IMR-90 (cell line): Measurements from ENCODE around the gene TRIM4. TPM values are rescaled to one million over a fixed set of nuclear protein-coding genes. Genes with fewer than 3 reads are reported as not detected.

Experiments
- ATAC-seq: fragments of 200-7000 bp; cut with Tn5 transposase; 2 replicates; pipeline ENCODE4 v1.9.1; 2020; ENCODE audit warnings: low read depth, mild to moderate bottlenecking, moderate library complexity
- BruUV-seq: library from RNA; stranded (reverse); fragments of 400-500 nt; replicated peaks from 2 replicates; lab custom pipeline; 2021; lab: Mats Ljungman, UMichigan
- CTCF ChIA-PET: fragments of 300-600 bp; formaldehyde crosslinking; extraction: SDS; loops from one replicate; lab custom pipeline; 2021; ENCODE audit warnings: antibody characterized with exemption; lab: Yijun Ruan, JAX
- POLR2A ChIA-PET: fragments of 300-600 bp; sonication (Branson Sonifier 250); formaldehyde crosslinking; loops from one replicate; lab custom pipeline; 2022; ENCODE audit warnings: antibody characterized with exemption; ENCODE audit not compliant: unreplicated experiment; lab: Charles Lee
- DNase-seq: peaks from one replicate; pipeline ENCODE4 v3.0.0; 2013
- H2AFZ ChIP-seq: replicated peaks from 2 replicates; pipeline ENCODE3; 2013; ENCODE audit warnings: low read length, mild to moderate bottlenecking; ENCODE audit not compliant: poor library complexity
- H2AK5ac ChIP-seq: 2 replicates; pipeline ENCODE4 v1.6.1; 2013; ENCODE audit warnings: low read depth, low read length, inconsistent platforms
- H2AK9ac ChIP-seq: replicated peaks from 2 replicates; pipeline ENCODE3; 2013; ENCODE audit warnings: mild to moderate bottlenecking, low read depth, low read length, moderate library complexity; ENCODE audit not compliant: poor library complexity
- H2BK120ac ChIP-seq: 2 replicates; pipeline ENCODE4 v1.6.1; 2013; ENCODE audit warnings: low read depth, low read length, inconsistent platforms
- H2BK15ac ChIP-seq: 3 replicates; pipeline ENCODE4 v1.6.1; 2013; ENCODE audit warnings: low read depth, low read length, inconsistent platforms
- H2BK20ac ChIP-seq: 2 replicates; pipeline ENCODE4 v1.6.1; 2013; ENCODE audit warnings: low read depth, mild to moderate bottlenecking, inconsistent platforms, low read length, moderate library complexity
- H2BK5ac ChIP-seq: 2 replicates; pipeline ENCODE4 v1.6.1; 2013; ENCODE audit warnings: mild to moderate bottlenecking, low read depth, low read length, inconsistent platforms; ENCODE audit not compliant: poor library complexity, severe bottlenecking
- H3K14ac ChIP-seq: replicated peaks from 2 replicates; pipeline ENCODE4 v1.6.1; 2013; ENCODE audit warnings: low read depth, low read length, inconsistent platforms
- H3K18ac ChIP-seq: 2 replicates; pipeline ENCODE4 v1.6.1; 2013; ENCODE audit warnings: low read depth, low read length, control low read depth
- H3K23ac ChIP-seq: 2 replicates; pipeline ENCODE4 v1.6.1; 2013; ENCODE audit warnings: low read depth, low read length, inconsistent platforms
- H3K27ac ChIP-seq: 2 replicates; pipeline ENCODE4 v1.5.1; 2013; ENCODE audit warnings: mild to moderate bottlenecking, control low read depth, low read length; ENCODE audit not compliant: insufficient read depth
- H3K27me3 ChIP-seq: 2 replicates; pipeline ENCODE4 v1.6.1; 2013; ENCODE audit warnings: low read length; ENCODE audit not compliant: control insufficient read depth, insufficient read depth
- H3K36me3 ChIP-seq: 2 replicates; pipeline ENCODE4 v1.6.1; 2013; ENCODE audit warnings: low read length, mixed read lengths; ENCODE audit not compliant: control insufficient read depth, insufficient read depth
- H3K4ac ChIP-seq: 2 replicates; pipeline ENCODE4 v1.6.1; 2013; ENCODE audit warnings: low read depth, low read length, inconsistent platforms
- H3K4me1 ChIP-seq: 2 replicates; pipeline ENCODE4 v1.6.1; 2013; ENCODE audit warnings: low read length, mixed read lengths; ENCODE audit not compliant: control insufficient read depth, insufficient read depth
- H3K4me2 ChIP-seq: 2 replicates; pipeline ENCODE4 v1.6.1; 2013; ENCODE audit warnings: low read depth, mild to moderate bottlenecking, control low read depth, low read length, moderate library complexity
- H3K4me3 ChIP-seq: 2 replicates; pipeline ENCODE4 v1.5.1; 2013; ENCODE audit warnings: low read depth, mild to moderate bottlenecking, control low read depth, low read length, moderate library complexity; ENCODE audit not compliant: insufficient read depth
- H3K56ac ChIP-seq: 2 replicates; pipeline ENCODE4 v1.6.1; 2013; ENCODE audit warnings: low read length, inconsistent platforms; ENCODE audit not compliant: insufficient read depth; ENCODE audit errors: extremely low read depth
- H3K79me1 ChIP-seq, 2 experiments: 2 replicates each; pipeline ENCODE4 v1.6.1; 2013; ENCODE audit warnings: low read length in 2 of 2, inconsistent platforms in 1 of 2, low read depth in 1 of 2
- H3K9ac ChIP-seq: 2 replicates; pipeline ENCODE4 v1.6.1; 2013; ENCODE audit warnings: low read depth, low read length, control low read depth
- H3K9me1 ChIP-seq: 2 replicates; pipeline ENCODE4 v1.6.1; 2013; ENCODE audit warnings: low read length, inconsistent platforms; ENCODE audit not compliant: insufficient read depth
- H3K9me3 ChIP-seq: 2 replicates; pipeline ENCODE4 v1.6.1; 2013; ENCODE audit warnings: low read length; ENCODE audit not compliant: control insufficient read depth, insufficient read depth
- H4K20me1 ChIP-seq: 2 replicates; pipeline ENCODE4 v1.6.1; 2013; ENCODE audit warnings: low read length, inconsistent platforms; ENCODE audit not compliant: insufficient read depth
- H4K5ac ChIP-seq: 2 replicates; pipeline ENCODE4 v1.6.1; 2013; ENCODE audit warnings: mild to moderate bottlenecking, low read depth, low read length, control low read depth
- H4K8ac ChIP-seq, 2 experiments: 2 replicates each; pipeline ENCODE4 v1.6.1; 2013; ENCODE audit warnings: low read depth in 2 of 2, low read length in 2 of 2, control low read depth in 1 of 2, inconsistent platforms in 1 of 2
- H4K91ac ChIP-seq: 2 replicates; pipeline ENCODE4 v1.6.1; 2013; ENCODE audit warnings: low read depth, low read length, inconsistent platforms; ENCODE audit not compliant: insufficient read depth
- BHLHE40 ChIP-seq: fragments of 150-350 bp; IDR thresholded peaks from 2 replicates; pipeline ENCODE4 v1.6.1; 2016; ENCODE audit warnings: mild to moderate bottlenecking, low read depth, low read length
- CEBPB ChIP-seq: IDR thresholded peaks from 2 replicates; pipeline ENCODE4 v1.6.1; 2012; ENCODE audit warnings: low read depth, low read length, improper control_type of control experiment
- MXI1 ChIP-seq: IDR thresholded peaks from 2 replicates; pipeline ENCODE4 v1.6.1; 2012; ENCODE audit warnings: low read depth, mild to moderate bottlenecking, low read length, moderate library complexity, borderline replicate concordance
- NFE2L2 ChIP-seq: fragments of 150-350 bp; IDR thresholded peaks from 2 replicates; pipeline ENCODE4 v1.6.1; 2016; ENCODE audit warnings: low read depth, mild to moderate bottlenecking, low read length
- RAD21 ChIP-seq: IDR thresholded peaks from 2 replicates; pipeline ENCODE4 v1.6.1; 2012; ENCODE audit warnings: low read length, improper control_type of control experiment
- SMC3 ChIP-seq: fragments of 150-350 bp; IDR thresholded peaks from 2 replicates; pipeline ENCODE4 v1.6.1; 2016; ENCODE audit warnings: low read depth, mild to moderate bottlenecking, antibody characterized with exemption, low read length, moderate library complexity
- WGBS, 2 experiments: methylation state at CpG; one replicate each; pipeline versions ENCODE4 v1.1.5 to v1.1.7; 2013; ENCODE audit warnings: missing lambda C conversion rate in 2 of 2; ENCODE audit not compliant: insufficient read length in 1 of 2; ENCODE audit errors: extremely low coverage in 2 of 2; 5-methylcytosine and 5-hydroxymethylcytosine counted together
- dilution Hi-C: fragments of 300-500 bp; cut with HindIII; formaldehyde crosslinking; loops from one replicate; pipeline ENCODE4 v1.14.3; 2018; ENCODE audit warnings: low sequenced_read_pairs; ENCODE audit not compliant: unreplicated experiment
- in situ Hi-C: fragments of 300-500 bp; cut with MboI; formaldehyde crosslinking; loops from 3 replicates; pipeline ENCODE4 v1.14.3; 2019; ENCODE audit warnings: low sequenced_read_pairs, inconsistent platforms, mixed read lengths
- intact Hi-C: fragments of 100-400 bp; cut with micrococcal nuclease; formaldehyde crosslinking; loops from 2 replicates; pipeline ENCODE4 v1.10.0; 2022
- polyA plus RNA-seq, 3 experiments: library from polyadenylated mRNA; depleted of rRNA; stranded (reverse); fragments of >200 nt; gene quantifications; 2 replicates each; pipeline ENCODE4 v1.2.3, GENCODE V29; 2012; ENCODE audit warnings: low replicate concordance in 1 of 3
- total RNA-seq: library from RNA; depleted of rRNA; stranded (reverse); fragments of >200 nt; gene quantifications from 2 replicates; pipeline ENCODE4 v1.2.3, GENCODE V29; 2012
- TF ChIP-seq, protein P1 (sequence below): fragments of 150-350 bp; IDR thresholded peaks from 2 replicates; pipeline ENCODE4 v1.6.1; 2017; ENCODE audit warnings: mild to moderate bottlenecking, antibody characterized with exemption, low read length, low read depth

Gene TRIM4
- total and polyA plus RNA-seq, 2 of the 4 experiments (the other 2 are of a cell fraction) = 10.6 to 13.4 TPM

GRCh38 chr7:99876491-99876890, 42.8 kb downstream of the TRIM4 start:
- H2BK120ac ChIP-seq = no peak overlapping the region
- H3K4me3 ChIP-seq = no peak overlapping the region
- dilution Hi-C loops (no loop called here), intact Hi-C loops (no loop called here), in situ Hi-C loops (no loop called here)
- no peaks in the 10 kb centered on the region for H3K36me3 ChIP-seq
- no peak overlapping the region for H2AK9ac ChIP-seq
- H3K4me1 ChIP-seq = no peaks in the 10 kb centered on the region
- no peak overlapping the region for H3K14ac ChIP-seq
- H4K20me1 ChIP-seq = no peaks in the 10 kb centered on the region
- H2AK5ac ChIP-seq = no peak overlapping the region
- no peak overlapping the region for H4K5ac ChIP-seq
- no peak overlapping the region for H3K18ac ChIP-seq
- no peak overlapping the region for H3K9ac ChIP-seq
- H2AFZ ChIP-seq = no peak overlapping the region
- no peak overlapping the region for H3K27ac ChIP-seq
- H3K4ac ChIP-seq = no peak overlapping the region
- no peaks in the 10 kb centered on the region for H3K79me1 ChIP-seq
- H3K23ac ChIP-seq = no peak overlapping the region
- no peaks in the 10 kb centered on the region for H3K9me3 ChIP-seq
- no peaks in the 10 kb centered on the region for H3K9me1 ChIP-seq
- ATAC-seq (no peak), DNase-seq (no peak)
- WGBS, 2 experiments = 83% methylated on average over 1 of the region's 5 CpGs; no CpG with 5 or more reads in 1 of the 2 experiments
- no peak overlapping the region for H3K4me2 ChIP-seq
- no peak overlapping the region for H3K56ac ChIP-seq
- no peak overlapping the region for H2BK15ac ChIP-seq
- H4K8ac ChIP-seq = no peak overlapping the region
- ChIA-PET CTCF (no interaction called here), POLR2A (no interaction called here)
- H2BK20ac ChIP-seq = no peak overlapping the region
- TF ChIP-seq, protein P1, sequence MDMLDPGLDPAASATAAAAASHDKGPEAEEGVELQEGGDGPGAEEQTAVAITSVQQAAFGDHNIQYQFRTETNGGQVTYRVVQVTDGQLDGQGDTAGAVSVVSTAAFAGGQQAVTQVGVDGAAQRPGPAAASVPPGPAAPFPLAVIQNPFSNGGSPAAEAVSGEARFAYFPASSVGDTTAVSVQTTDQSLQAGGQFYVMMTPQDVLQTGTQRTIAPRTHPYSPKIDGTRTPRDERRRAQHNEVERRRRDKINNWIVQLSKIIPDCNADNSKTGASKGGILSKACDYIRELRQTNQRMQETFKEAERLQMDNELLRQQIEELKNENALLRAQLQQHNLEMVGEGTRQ = no peak
- TF ChIP-seq SMC3 = no peak
- TF ChIP-seq NFE2L2 = no peak
- no peak for TF ChIP-seq MXI1
- no peak for TF ChIP-seq CEBPB
- no peak for TF ChIP-seq RAD21
- TF ChIP-seq BHLHE40 = no peak
- H2BK5ac ChIP-seq = no peak overlapping the region
- no TSS peak for BruUV-seq
- no peaks in the 10 kb centered on the region for H3K27me3 ChIP-seq
- H4K91ac ChIP-seq = no peak overlapping the region
